Mammary epithelial cell (primary cell): ENCODE results near the gene TESK1.

ENCODE experiments used
- CTCF ChIP-seq, 2 donors: IDR thresholded peaks in 1 of 2; conservative IDR thresholded peaks in 1 of 2; 2 replicates each; pipeline ENCODE4 v1.5.1; 2011 to 2012; ENCODE audit warnings: inconsistent platforms in 2 of 2, low read length in 2 of 2, mild to moderate bottlenecking in 2 of 2, control low read depth in 1 of 2, low read depth in 1 of 2; ENCODE audit not compliant: insufficient read depth in 1 of 2; ENCODE audit errors: extremely low read depth in 1 of 2
- EZH2 ChIP-seq: IDR thresholded peaks from 2 replicates; pipeline ENCODE4 v1.6.1; 2012; ENCODE audit warnings: low read length, inconsistent platforms, borderline replicate concordance

DNA sequence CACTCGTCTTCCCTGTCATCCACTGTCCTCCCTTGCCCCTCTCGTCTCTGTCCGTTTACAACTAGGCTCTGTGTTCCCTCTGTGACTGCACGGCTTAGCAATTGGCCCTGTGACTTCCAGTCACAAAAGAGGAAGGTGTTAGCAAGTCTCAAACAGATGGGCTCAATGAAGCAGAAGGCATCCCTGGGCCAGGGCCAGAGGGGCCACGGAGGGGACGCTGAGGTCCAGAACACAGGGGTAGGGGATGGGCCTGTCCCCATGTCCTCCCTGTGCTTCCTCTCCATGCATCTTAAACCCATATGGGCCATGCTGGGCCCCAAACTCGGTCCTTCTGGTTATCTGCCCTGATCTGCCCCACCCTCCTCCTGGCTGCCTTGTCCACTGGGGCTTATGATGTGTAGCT lies 13.3 kb downstream of the TESK1 start, which contains the start of gene CD72:
- no peak for TF ChIP-seq CTCF (conservative IDR thresholded peaks at IDR 0.05 in 1 of 2, IDR thresholded peaks at IDR 0.05 in 1 of 2; ENCODE audit: extremely low read depth in 1 of 2, insufficient read depth in 1 of 2, low read depth in 1 of 2, low read length in 2 of 2)
- TF ChIP-seq EZH2: no peak
